GM12878 (cell line): ENCODE results near the gene FURIN. TPM values are rescaled to one million over a fixed set of nuclear protein-coding genes. Genes with fewer than 3 reads are reported as not detected.

ENCODE experiments used
- ATAC-seq: fragments of 200-7000 bp; cut with Tn5 transposase; 3 replicates; pipeline ENCODE4 v1.9.1; 2020; ENCODE audit warnings: mild to moderate bottlenecking, moderate library complexity
- BruUV-seq: library from RNA; stranded (reverse); fragments of 400-500 nt; replicated peaks from 2 replicates; lab custom pipeline; 2021; lab: Mats Ljungman, UMichigan
- CTCF ChIA-PET: fragments of 300-600 bp; sonication (Branson Sonifier 250); formaldehyde crosslinking; extraction: SDS; loops from one replicate; lab custom pipeline; 2021; ENCODE audit warnings: inconsistent platforms; lab: Yijun Ruan, JAX
- POLR2A ChIA-PET: fragments of 350-600 bp; formaldehyde crosslinking; extraction: SDS; loops from one replicate; lab custom pipeline; 2021; ENCODE audit warnings: inconsistent platforms; lab: Charles Lee
- RAD21 ChIA-PET: fragments of 300-600 bp; sonication (Branson Sonifier 250); formaldehyde crosslinking; loops from one replicate; lab custom pipeline; 2023; ENCODE audit warnings: antibody characterized with exemption; ENCODE audit not compliant: unreplicated experiment; lab: Charles Lee
- SMC1A ChIA-PET: fragments of 300-600 bp; sonication (Branson Sonifier 250); formaldehyde crosslinking; loops from one replicate; lab custom pipeline; 2023; ENCODE audit not compliant: unreplicated experiment, uncharacterized antibody; lab: Charles Lee
- DNase-seq: peaks from one replicate; pipeline ENCODE4 v3.0.0-alpha.2; 2011; ENCODE audit warnings: low read depth, low spot score
- FAIRE-seq: peaks from 3 replicates; lab custom pipeline; 2011; peaks lifted over from hg19 to GRCh38; lab: Jason Lieb, UNC
- H2AFZ ChIP-seq: 2 replicates; pipeline ENCODE4 v1.6.0; 2011; ENCODE audit warnings: low read depth, low read length, control low read depth; ENCODE audit not compliant: control insufficient read depth
- H3K27ac ChIP-seq: 2 replicates; pipeline ENCODE4 v1.5.1; 2011; ENCODE audit warnings: control low read depth; ENCODE audit not compliant: control insufficient read depth, insufficient read depth
- H3K27me3 ChIP-seq, 2 experiments: replicated peaks in 1 of 2; 2 replicates each; pipeline versions ENCODE4 v1.6.0 to v1.6.1; 2011; ENCODE audit warnings: low read length in 1 of 2; ENCODE audit not compliant: control insufficient read depth in 2 of 2, insufficient read depth in 2 of 2
- H3K36me3 ChIP-seq, 2 experiments: 2 replicates each; pipeline ENCODE4 v1.5.1; 2011; ENCODE audit warnings: low read length in 1 of 2; ENCODE audit not compliant: control insufficient read depth in 2 of 2, insufficient read depth in 2 of 2
- H3K4me1 ChIP-seq: 2 replicates; pipeline ENCODE4 v1.6.1; 2011; ENCODE audit warnings: mild to moderate bottlenecking, low read length, moderate library complexity, mixed read lengths; ENCODE audit not compliant: control insufficient read depth, insufficient read depth
- H3K4me2 ChIP-seq: 2 replicates; pipeline ENCODE4 v1.6.0; 2011; ENCODE audit warnings: control low read depth; ENCODE audit not compliant: control insufficient read depth, insufficient read depth
- H3K4me3 ChIP-seq: fragments of 200-600 bp; sonication (generic); 2 replicates; pipeline ENCODE4 v1.5.1; 2016
- H3K79me2 ChIP-seq: 2 replicates; pipeline ENCODE4 v1.6.0; 2011; ENCODE audit warnings: low read length; ENCODE audit not compliant: control insufficient read depth, insufficient read depth
- H3K9ac ChIP-seq: 2 replicates; pipeline ENCODE4 v1.8.0; 2011; ENCODE audit warnings: low read length, control low read depth, mixed read lengths; ENCODE audit not compliant: control insufficient read depth, insufficient read depth
- H3K9me3 ChIP-seq: replicated peaks from 3 replicates; pipeline ENCODE4 v1.5.1; 2011; ENCODE audit warnings: mild to moderate bottlenecking, low read length; ENCODE audit not compliant: control insufficient read depth, insufficient read depth
- H4K20me1 ChIP-seq: 2 replicates; pipeline ENCODE4 v1.6.0; 2011; ENCODE audit not compliant: control insufficient read depth, insufficient read depth
- BHLHE40 ChIP-seq, 2 experiments: fragments of 450-650 bp in 1 of 2; IDR thresholded peaks; 2 replicates each; pipeline ENCODE4 v1.6.1; 2011 to 2017; ENCODE audit warnings: low read depth in 2 of 2, borderline replicate concordance in 1 of 2, improper control_type of control experiment in 1 of 2, low read length in 1 of 2, mild to moderate bottlenecking in 1 of 2
- PAX5 ChIP-seq: IDR thresholded peaks from 2 replicates; pipeline ENCODE4 v1.6.1; 2011; ENCODE audit warnings: low read depth, low read length, borderline replicate concordance
- ZNF622 ChIP-seq: fragments of 450-650 bp; IDR thresholded peaks from 2 replicates; pipeline ENCODE4 v1.6.1; 2017; ENCODE audit warnings: mild to moderate bottlenecking, inconsistent platforms
- WGBS: methylation state at CpG from one replicate; pipeline ENCODE4 v1.1.6; 2016; ENCODE audit warnings: low lambda C conversion rate; ENCODE audit not compliant: insufficient replicate concordance, insufficient coverage; ENCODE audit errors: missing lambda C conversion rate; 5-methylcytosine and 5-hydroxymethylcytosine counted together
- in situ Hi-C: fragments of 300-500 bp; cut with MboI; formaldehyde crosslinking; loops from 9 replicates; pipeline ENCODE4 v1.14.3; 2018; ENCODE audit warnings: mixed read lengths
- intact Hi-C: fragments of 100-400 bp; cut with micrococcal nuclease; formaldehyde crosslinking; loops from one replicate; pipeline ENCODE4 v1.14.2; 2022; ENCODE audit not compliant: unreplicated experiment
- polyA plus RNA-seq, 11 experiments: library from polyadenylated mRNA; depleted of rRNA in 4 of 11; unstranded in 6 of 11; stranded (reverse) in 5 of 11; fragments of >200 nt; fragmentation: Nextera tagmentation in 4 of 11; fragmentation: Illumina TruSeq in 1 of 11; extraction: Ambion mirVana in 4 of 11; extraction: Trizol in 1 of 11; gene quantifications; 1 replicate in 1 of 11; 2 replicates in 10 of 11; pipeline versions ENCODE4 v1.2.1 to v1.2.3, GENCODE V29; 2011 to 2016; ENCODE audit warnings: inconsistent platforms in 2 of 11, missing spikeins in 2 of 11, low read depth in 1 of 11
- total RNA-seq, 4 experiments: library from RNA; depleted of rRNA in 3 of 4; stranded (reverse); fragments of >200 nt in 3 of 4; fragmentation: Illumina TruSeq in 1 of 4; extraction: Trizol in 1 of 4; gene quantifications; 2 replicates each; pipeline versions ENCODE4 v1.2.1 to v1.2.3, GENCODE V29; 2013 to 2021
- TF ChIP-seq, protein P1 (sequence below): fragments of 450-650 bp; IDR thresholded peaks from 2 replicates; pipeline ENCODE4 v1.6.1; 2016; ENCODE audit warnings: mild to moderate bottlenecking

The FURIN gene
- total and polyA plus RNA-seq, 10 of the 15 experiments (the other 5 are each of a cell fraction or from before 2014, with no cell fraction given): 0.47 to 39.9 (median 8.0) TPM

DNA sequence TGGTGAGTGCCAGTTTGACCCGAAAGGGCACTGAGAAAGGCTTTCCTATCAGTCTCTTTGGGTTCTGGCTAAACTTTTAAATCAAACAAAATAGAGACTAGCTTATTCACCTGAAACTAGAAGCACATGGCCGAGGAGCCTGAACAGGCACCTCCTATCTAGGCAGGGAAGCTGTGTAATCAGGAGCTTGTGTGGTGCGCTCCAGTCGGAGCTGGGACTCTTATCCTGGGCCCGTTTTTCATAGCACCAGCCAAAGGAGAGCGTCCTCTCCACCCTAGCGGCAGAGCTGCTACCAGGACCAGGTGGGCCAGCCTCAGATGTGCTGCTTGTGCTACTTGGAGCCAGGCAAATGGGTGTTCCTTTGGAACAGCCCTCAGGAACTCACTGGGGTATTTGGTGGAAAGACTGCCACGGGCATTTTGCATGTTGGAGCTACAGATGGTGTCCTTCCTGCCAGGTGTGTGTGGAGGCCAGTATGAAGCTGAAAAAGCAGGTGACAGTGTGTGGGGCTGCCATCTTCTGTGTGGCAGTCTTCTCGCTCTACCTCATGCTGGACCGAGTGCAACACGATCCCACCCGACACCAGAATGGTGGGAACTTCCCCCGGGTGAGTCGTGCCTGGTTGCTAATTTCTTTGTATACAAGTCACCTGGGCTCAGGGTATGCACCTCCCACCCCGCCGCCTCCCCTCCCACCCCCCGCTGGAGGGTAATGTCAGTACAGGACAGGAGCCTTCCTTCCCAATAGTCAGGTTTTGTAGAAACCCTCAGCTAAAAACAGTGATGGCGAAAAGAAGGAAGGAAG is 35.5 kb downstream of the FURIN start:
- WGBS: 76% methylated on average over 17 of the region's 18 CpGs
- Histone ChIP-seq H3K79me2 (peaks cover 18% of the 10 kb centered on the region), H3K4me1 (peaks cover 12% of the 10 kb centered on the region), H3K9me3 (no peaks in the 10 kb centered on the region), H3K36me3 (peaks cover 18 to 25% of the 10 kb centered on the region in 2 experiments), H3K4me2 (peak overlapping the region; percentile 80), H3K9ac (peak overlapping the region; percentile 54), H4K20me1 (no peaks in the 10 kb centered on the region; the same call in 1 of the 2 replicates), H3K27me3 (no peaks in the 10 kb centered on the region), H3K4me3 (peak overlapping the region; percentile 68), H3K27ac (peak overlapping the region; percentile 62), H2AFZ (peak overlapping the region; percentile 88; the same call in 1 of the 2 replicates)
- no peak for TF ChIP-seq ZNF622
- FAIRE-seq: no peak
- SMC1A ChIA-PET: interaction anchor here (0.7 to 12.3 kb wide), 11 partner anchors 11 to 256 kb away, joined by 3 to 225 read pairs (median 4); partner anchors contain the start of genes HDDC3 and UNC45A
- in situ Hi-C loops (no loop called here), intact Hi-C loops (loop anchor here (2.0 kb wide), 1 partner anchor 19 kb away; no protein-coding TSS in a partner anchor)
- POLR2A ChIA-PET: interaction anchor here (0.6 to 7.6 kb wide), 7 partner anchors 15 to 254 kb away, joined by 3 to 113 read pairs (median 3); partner anchors contain the start of genes HDDC3 and UNC45A
- ATAC-seq: peak; percentile 2
- BruUV-seq: TSS peak; percentile 58
- RAD21 ChIA-PET: interaction anchor here (1.4 to 9.2 kb wide), 8 partner anchors 15 to 584 kb away, joined by 3 to 193 read pairs (median 6); partner anchors contain the start of genes HDDC3 and UNC45A
- CTCF ChIA-PET: interaction anchor here (0.6 to 15.1 kb wide), 8 partner anchors 10 to 584 kb away, joined by 3 to 480 read pairs (median 4); partner anchors contain the start of genes HDDC3 and UNC45A
- DNase-seq: no peak

DNA sequence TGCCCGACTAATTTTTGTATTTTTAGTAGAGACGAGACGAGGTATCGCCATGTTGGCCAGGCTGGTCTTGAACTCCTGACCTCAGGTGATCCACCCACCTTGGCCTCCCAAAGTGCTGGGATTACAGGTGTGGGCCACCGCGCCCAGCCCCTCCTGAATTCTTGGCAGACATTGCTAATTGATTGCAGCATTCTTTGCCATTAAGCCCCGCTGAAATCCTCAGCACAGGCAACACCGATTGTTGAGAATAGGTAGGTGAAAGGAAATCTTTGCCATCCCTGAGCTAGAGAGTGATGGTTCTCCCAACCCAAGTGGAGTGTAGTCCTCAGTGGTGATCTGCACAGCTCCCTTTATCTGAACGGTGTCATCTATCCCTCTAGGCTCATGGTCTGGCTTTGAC is 36.4 kb downstream of the FURIN start:
- DNase-seq: no peak
- H2AFZ ChIP-seq: no peak overlapping the region
- no peaks in the 10 kb centered on the region for H3K27me3 ChIP-seq
- POLR2A ChIA-PET: interaction anchor here (1.3 to 7.6 kb wide), 3 partner anchors 14 to 28 kb away, joined by 3 to 113 read pairs (median 42); partner anchors contain the start of genes HDDC3 and UNC45A
- no TSS peak for BruUV-seq
- in situ Hi-C loops: no loop called here
- H3K9ac ChIP-seq: no peak overlapping the region
- peaks cover 18% of the 10 kb centered on the region for H3K79me2 ChIP-seq
- peaks cover 12% of the 10 kb centered on the region for H3K4me1 ChIP-seq
- intact Hi-C loops: no loop called here
- H3K4me3 ChIP-seq: no peak overlapping the region
- WGBS: 97% methylated on average over 9 of the region's 9 CpGs
- no peak for ATAC-seq
- CTCF ChIA-PET: interaction anchor here (1.1 to 15.1 kb wide), 3 partner anchors 18 to 24 kb away, joined by 4 to 480 read pairs (median 6); partner anchors contain the start of genes HDDC3 and UNC45A
- H3K36me3 ChIP-seq: peaks cover 18 to 29% of the 10 kb centered on the region in 2 experiments
- SMC1A ChIA-PET: interaction anchor here (1.4 to 12.3 kb wide), 6 partner anchors 17 to 197 kb away, joined by 3 to 225 read pairs (median 8); partner anchors contain the start of genes HDDC3 and UNC45A
- H3K27ac ChIP-seq: no peak overlapping the region
- H3K4me2 ChIP-seq: no peak overlapping the region
- no peak for FAIRE-seq
- no peaks in the 10 kb centered on the region for H3K9me3 ChIP-seq
- H4K20me1 ChIP-seq: no peaks in the 10 kb centered on the region; the same call in 1 of the 2 replicates
- no peak for TF ChIP-seq BHLHE40 (IDR thresholded peaks at IDR 0.05; ENCODE audit: borderline replicate concordance in 1 of 2, low read depth in 2 of 2, low read length in 1 of 2)
- TF ChIP-seq, protein P1, sequence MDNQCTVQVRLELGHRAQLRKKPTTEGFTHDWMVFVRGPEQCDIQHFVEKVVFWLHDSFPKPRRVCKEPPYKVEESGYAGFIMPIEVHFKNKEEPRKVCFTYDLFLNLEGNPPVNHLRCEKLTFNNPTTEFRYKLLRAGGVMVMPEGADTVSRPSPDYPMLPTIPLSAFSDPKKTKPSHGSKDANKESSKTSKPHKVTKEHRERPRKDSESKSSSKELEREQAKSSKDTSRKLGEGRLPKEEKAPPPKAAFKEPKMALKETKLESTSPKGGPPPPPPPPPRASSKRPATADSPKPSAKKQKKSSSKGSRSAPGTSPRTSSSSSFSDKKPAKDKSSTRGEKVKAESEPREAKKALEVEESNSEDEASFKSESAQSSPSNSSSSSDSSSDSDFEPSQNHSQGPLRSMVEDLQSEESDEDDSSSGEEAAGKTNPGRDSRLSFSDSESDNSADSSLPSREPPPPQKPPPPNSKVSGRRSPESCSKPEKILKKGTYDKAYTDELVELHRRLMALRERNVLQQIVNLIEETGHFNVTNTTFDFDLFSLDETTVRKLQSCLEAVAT: peak; percentile 89
- no peak for TF ChIP-seq PAX5
- RAD21 ChIA-PET: interaction anchor here (1.7 to 9.2 kb wide), 2 partner anchors 28 to 185 kb away, joined by 3 to 193 read pairs; partner anchors contain the start of genes HDDC3 and UNC45A
